AG09309 (cell line): Measurements from ENCODE around the gene SPINT4.
A peak's percentile ranks its signal among the peaks of the same experiment; 100 is the strongest.
"Not testable (repeated sequence)": the region's sequence is repeated elsewhere in the genome, so short reads cannot be mapped to it uniquely, and the experiment has no call there.

Experiments
- DNase-seq: peaks from one replicate; pipeline ENCODE4 v3.0.0-alpha.2; 2010; ENCODE audit warnings: low read depth
- H3K4me3 ChIP-seq: 2 replicates; pipeline ENCODE4 v1.5.1; 2011; ENCODE audit warnings: mild to moderate bottlenecking, low read depth, low read length, moderate library complexity; ENCODE audit not compliant: control insufficient read depth
- CTCF ChIP-seq: IDR thresholded peaks from 2 replicates; pipeline ENCODE4 v1.5.1; 2011; ENCODE audit warnings: mild to moderate bottlenecking, low read depth, low read length, inconsistent platforms; ENCODE audit not compliant: insufficient read depth, control insufficient read depth; ENCODE audit errors: missing control alignments

The SPINT4 gene

GRCh38 chr20:45735988-45736387 is 13.8 kb downstream of the SPINT4 start:
- no peak for TF ChIP-seq CTCF

GRCh38 chr20:45742596-45742995 is 20.4 kb downstream of the SPINT4 start:
- TF ChIP-seq CTCF = no peak
- DNase-seq = no peak
- H3K4me3 ChIP-seq = no peak overlapping the region

More at GRCh38 chr20:45735988-45736387, 13.8 kb downstream of the SPINT4 start:
- no peak for DNase-seq
- H3K4me3 ChIP-seq = no peak overlapping the region

- no peak overlapping the region for H3K4me3 ChIP-seq
- DNase-seq = no peak
- no peak for TF ChIP-seq CTCF
These were observed 22.9 kb downstream of the SPINT4 start for GRCh38 chr20:45745015-45745414.

GRCh38 chr20:45751721-45752120 is 29.6 kb downstream of the SPINT4 start:
- TF ChIP-seq CTCF = no peak
- H3K4me3 ChIP-seq = no peak overlapping the region
- DNase-seq = no peak

GRCh38 chr20:45752746-45753145 is 30.6 kb downstream of the SPINT4 start:
- peak; percentile 8 for DNase-seq
- TF ChIP-seq CTCF = no peak
- H3K4me3 ChIP-seq = no peak overlapping the region

GRCh38 chr20:45758096-45758495 is 35.9 kb downstream of the SPINT4 start:
- H3K4me3 ChIP-seq = no peak overlapping the region
- no peak for TF ChIP-seq CTCF
- no peak for DNase-seq

- not testable (repeated sequence) for H3K4me3 ChIP-seq
These were observed 37.8 kb downstream of the SPINT4 start for GRCh38 chr20:45759921-45760320.

GRCh38 chr20:45761966-45762365 is 39.8 kb downstream of the SPINT4 start:
- H3K4me3 ChIP-seq, DNase-seq: not testable (repeated sequence)

More at GRCh38 chr20:45759921-45760320, 37.8 kb downstream of the SPINT4 start:
- DNase-seq = not testable (repeated sequence)

GRCh38 chr20:45764618-45765282 is 42.6 kb downstream of the SPINT4 start:
- H3K4me3 ChIP-seq, DNase-seq: not testable (repeated sequence)
